Epithelial cell of esophagus (primary cell): Measurements from ENCODE around the gene CDK10.
"Not testable (repeated sequence)": the region's sequence is repeated elsewhere in the genome, so short reads cannot be mapped to it uniquely, and the experiment has no call there.

Source experiments
- DNase-seq: peaks from one replicate; pipeline ENCODE4 v3.0.0; 2010; ENCODE audit warnings: low read depth
- H3K4me3 ChIP-seq: 2 replicates; pipeline ENCODE4 v1.5.1; 2011; ENCODE audit warnings: mild to moderate bottlenecking, low read length, control low read depth
- TF ChIP-seq, protein P1 (sequence below): IDR thresholded peaks from 2 replicates; pipeline ENCODE4 v1.5.1; 2011; ENCODE audit warnings: low read depth, mild to moderate bottlenecking, low read length, control low read depth, inconsistent platforms; ENCODE audit not compliant: insufficient read depth; ENCODE audit errors: missing control alignments

CDK10 gene

DNA sequence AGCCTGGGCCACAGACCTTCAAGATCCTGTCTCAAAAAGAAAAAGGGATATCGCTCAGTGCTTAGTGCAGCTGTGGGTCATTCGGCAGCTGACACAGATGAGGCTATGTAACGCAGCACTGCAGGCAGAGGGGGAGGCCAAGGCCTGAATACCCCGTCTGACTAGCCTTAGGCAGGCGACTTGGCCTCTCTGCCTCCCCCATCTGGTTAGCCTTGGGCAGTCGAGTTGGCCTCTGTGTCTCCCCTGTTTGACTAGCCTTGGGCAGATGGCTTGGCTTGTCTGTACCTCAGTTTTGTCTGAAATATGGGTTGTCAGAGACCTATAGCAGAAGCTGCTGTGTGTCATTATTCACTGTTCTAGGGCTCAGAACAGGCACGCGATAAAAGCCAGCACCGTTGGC is 18.9 kb upstream of the CDK10 start:
- TF ChIP-seq, protein P1, sequence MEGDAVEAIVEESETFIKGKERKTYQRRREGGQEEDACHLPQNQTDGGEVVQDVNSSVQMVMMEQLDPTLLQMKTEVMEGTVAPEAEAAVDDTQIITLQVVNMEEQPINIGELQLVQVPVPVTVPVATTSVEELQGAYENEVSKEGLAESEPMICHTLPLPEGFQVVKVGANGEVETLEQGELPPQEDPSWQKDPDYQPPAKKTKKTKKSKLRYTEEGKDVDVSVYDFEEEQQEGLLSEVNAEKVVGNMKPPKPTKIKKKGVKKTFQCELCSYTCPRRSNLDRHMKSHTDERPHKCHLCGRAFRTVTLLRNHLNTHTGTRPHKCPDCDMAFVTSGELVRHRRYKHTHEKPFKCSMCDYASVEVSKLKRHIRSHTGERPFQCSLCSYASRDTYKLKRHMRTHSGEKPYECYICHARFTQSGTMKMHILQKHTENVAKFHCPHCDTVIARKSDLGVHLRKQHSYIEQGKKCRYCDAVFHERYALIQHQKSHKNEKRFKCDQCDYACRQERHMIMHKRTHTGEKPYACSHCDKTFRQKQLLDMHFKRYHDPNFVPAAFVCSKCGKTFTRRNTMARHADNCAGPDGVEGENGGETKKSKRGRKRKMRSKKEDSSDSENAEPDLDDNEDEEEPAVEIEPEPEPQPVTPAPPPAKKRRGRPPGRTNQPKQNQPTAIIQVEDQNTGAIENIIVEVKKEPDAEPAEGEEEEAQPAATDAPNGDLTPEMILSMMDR: no peak
- no peak for DNase-seq
- no peak overlapping the region for H3K4me3 ChIP-seq

DNA sequence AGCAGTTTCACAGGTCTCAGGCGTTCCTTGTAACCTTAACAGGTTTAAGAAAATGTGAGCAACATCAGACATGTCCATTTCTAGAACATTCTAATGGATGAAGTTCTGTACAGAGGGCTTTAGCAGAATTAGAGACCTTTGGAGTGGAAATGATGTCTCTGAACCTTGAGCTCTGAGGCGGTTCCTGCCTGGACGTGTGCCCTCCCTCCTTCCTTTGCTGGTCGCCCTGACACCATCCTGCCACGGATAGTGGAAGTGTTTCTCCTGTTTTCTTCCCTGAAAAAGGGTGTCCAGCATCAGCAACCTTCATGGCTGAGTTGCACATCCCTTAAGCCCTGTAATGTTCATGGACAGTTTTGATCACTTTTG is 17.7 kb upstream of the CDK10 start:
- TF ChIP-seq, protein P1: no peak
- H3K4me3 ChIP-seq: peak overlapping the region; percentile 11
- no peak for DNase-seq

DNA sequence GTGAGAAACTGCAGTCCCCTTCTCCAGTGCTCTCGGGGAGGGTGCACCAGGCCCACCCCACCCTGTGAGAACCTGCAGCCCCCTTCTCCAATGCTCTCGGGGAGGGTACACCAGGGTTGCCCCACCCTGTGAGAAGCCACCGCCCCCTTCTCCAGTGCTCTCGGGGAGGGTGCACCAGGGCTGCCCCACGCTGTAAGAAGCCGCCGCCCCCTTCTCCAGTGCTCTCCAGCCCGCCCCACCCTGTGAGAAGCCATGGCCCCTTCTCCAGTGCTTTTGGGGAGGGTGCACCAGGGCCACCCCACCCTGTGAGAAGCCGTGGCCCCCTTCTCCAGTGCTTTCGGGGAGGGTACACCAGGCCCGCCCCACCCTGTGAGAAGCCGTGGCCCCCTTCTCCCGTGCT is 16.7 kb upstream of the CDK10 start:
- TF ChIP-seq, protein P1: no peak
- no peak overlapping the region for H3K4me3 ChIP-seq
- no peak for DNase-seq

DNA sequence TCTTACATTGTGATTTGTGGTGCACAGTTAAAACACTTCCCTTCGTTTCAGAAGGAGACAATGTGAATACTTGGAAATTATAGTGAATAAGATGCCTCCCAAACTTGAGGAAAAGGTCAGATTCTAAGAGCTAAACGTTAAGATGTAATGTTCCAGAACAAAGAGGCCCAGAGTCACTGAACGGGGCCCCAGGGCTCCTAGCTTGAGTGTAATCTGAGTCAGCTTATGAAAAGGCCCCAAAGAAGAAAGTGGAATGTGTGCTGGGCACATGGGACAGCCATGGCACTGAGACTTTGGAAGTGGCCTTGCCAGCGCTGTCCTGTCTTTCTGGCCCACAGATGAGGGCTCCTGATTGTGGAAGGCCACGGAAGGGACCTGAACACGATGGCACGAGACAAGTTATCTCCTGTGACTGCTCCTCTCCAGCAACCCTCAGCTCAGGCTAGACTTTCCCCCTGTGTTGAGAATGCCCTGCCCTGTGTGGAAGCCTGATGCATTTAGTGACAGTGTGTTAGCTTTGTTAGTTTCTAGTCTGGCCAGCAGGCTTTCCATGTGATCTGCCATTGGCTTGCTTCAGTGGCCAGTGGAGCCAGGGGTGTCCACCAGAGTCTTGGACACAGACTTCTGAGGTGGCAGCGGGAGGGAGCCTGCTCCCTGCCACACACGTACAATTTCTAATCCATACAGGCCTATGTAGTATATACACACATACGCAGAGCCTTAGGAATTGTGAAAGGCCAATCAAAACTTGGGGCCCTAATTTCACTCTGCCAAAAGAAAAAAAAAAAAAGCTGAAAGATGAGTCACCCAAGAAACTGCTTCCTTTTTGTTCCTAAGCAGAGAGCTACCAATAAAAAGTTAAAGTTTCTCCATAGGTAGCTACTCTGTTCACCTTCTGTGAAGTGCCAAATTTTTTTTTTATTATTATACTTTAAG is 15.7 kb upstream of the CDK10 start:
- peak; percentile 47 for DNase-seq
- TF ChIP-seq, protein P1: no peak
- no peak overlapping the region for H3K4me3 ChIP-seq

DNA sequence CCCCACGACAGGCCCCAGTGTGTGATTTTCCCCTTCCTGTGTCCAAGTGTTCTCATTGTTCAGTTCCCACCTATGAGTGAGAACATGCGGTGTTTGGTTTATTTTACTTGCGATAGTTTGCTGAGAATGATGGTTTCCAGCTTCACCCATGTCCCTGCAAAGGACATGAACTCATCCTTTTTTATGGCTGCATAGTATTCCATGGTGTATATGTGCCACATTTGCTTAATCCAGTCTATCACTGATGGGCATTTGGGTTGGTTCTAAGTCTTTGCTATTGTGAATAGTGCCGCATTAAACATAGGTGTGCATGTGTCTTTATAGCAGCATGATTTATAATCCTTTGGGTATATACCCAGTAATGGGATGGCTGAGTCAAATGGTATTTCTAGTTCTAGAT is 14.9 kb upstream of the CDK10 start:
- H3K4me3 ChIP-seq, DNase-seq: not testable (repeated sequence)

DNA sequence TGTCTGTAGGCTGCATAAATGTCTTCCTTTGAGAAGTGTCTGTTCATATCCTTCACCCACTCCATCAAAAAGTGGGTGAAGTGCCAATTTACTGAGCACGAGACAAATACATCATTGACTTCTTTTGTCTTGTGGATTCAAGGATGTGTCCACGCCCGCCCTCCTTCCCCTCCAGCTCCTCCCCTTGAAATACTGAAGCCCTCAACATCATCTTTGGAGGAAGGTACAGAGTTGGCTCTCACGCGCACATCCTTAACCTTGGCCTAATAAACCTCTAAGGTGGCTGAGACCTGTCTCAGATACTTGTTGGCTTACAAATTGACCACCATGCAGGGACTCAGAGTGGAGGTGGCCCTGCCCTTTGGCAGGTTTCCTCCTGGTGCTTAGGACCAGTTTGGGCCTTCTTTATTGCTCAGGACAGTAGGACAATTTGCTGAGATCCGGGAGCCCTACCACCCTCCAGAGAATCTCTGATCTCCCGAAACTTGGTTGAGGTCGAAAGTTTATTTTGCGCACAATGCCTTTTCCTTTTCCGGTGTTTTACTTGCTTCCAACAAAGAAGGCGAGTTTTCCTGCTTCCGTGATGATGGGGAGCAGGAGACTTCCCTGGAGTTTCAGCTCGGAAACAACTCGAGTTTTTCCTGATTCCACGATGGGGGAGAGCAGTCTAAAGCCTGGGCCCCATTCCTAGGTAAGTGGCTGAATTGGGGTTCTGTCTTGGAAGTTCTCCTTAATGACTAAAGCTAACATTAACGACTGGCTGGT is 14.1 kb upstream of the CDK10 start:
- no peak for DNase-seq
- TF ChIP-seq, protein P1: no peak
- H3K4me3 ChIP-seq: no peak overlapping the region

DNA sequence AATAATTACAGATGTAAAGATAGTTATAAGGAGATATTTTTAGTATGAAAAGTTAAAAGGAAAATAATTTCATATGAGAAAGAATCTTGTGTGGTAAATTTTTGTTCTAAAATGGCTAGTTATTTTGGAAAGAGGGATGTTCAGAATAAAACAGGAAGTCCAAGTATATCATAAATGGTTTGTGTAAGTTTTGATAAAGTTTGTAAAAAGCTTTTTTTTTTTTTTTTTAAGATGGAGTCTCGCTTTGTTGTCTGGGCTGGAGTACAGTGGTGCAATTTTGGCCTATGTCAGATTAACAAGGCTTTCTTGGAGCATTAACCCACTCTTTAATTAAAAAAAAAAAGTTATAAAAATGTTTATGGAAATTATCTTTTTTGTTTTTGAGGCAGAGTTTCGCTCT is 8.2 kb upstream of the CDK10 start:
- H3K4me3 ChIP-seq: no peak overlapping the region
- DNase-seq: no peak
- TF ChIP-seq, protein P1: no peak
